SIG-M5 (cell line): ENCODE results near the gene NGRN.
"Not testable (repeated sequence)": the region's sequence is repeated elsewhere in the genome, so short reads cannot be mapped to it uniquely, and the experiment has no call there.

Source experiments
- DNase-seq: peaks from one replicate; lab custom pipeline; 2025; lab: John Stamatoyannopoulos, UW

Gene NGRN

GRCh38 chr15:90286678-90287077 is 21.2 kb downstream of the NGRN start:
- DNase-seq = no peak

GRCh38 chr15:90287101-90287500 is 21.6 kb downstream of the NGRN start:
- no peak for DNase-seq

GRCh38 chr15:90287946-90288345 is 22.5 kb downstream of the NGRN start:
- DNase-seq = no peak

GRCh38 chr15:90291679-90292356 is 26.3 kb downstream of the NGRN start:
- DNase-seq = no peak

GRCh38 chr15:90293040-90293810 is 27.8 kb downstream of the NGRN start:
- DNase-seq = not testable (repeated sequence)

GRCh38 chr15:90294159-90294558 is 28.7 kb downstream of the NGRN start:
- DNase-seq = no peak

- DNase-seq = no peak
These were observed 29.3 kb downstream of the NGRN start for GRCh38 chr15:90294601-90295269.

- DNase-seq = no peak
These were observed 29.8 kb downstream of the NGRN start for GRCh38 chr15:90295270-90295648.

GRCh38 chr15:90296316-90296884 is 30.9 kb downstream of the NGRN start:
- DNase-seq = not testable (repeated sequence)

- DNase-seq = no peak
These were observed 31.5 kb downstream of the NGRN start for GRCh38 chr15:90297021-90297420.

- no peak for DNase-seq
These were observed 35.1 kb downstream of the NGRN start for GRCh38 chr15:90300541-90300940.

- DNase-seq = no peak
These were observed 35.7 kb downstream of the NGRN start for GRCh38 chr15:90300988-90301706.

- no peak for DNase-seq
These were observed 36.3 kb downstream of the NGRN start for GRCh38 chr15:90301707-90302300.

- not testable (repeated sequence) for DNase-seq
These were observed 39.9 kb downstream of the NGRN start for GRCh38 chr15:90305355-90305754.

GRCh38 chr15:90305932-90306331 is 40.5 kb downstream of the NGRN start:
- no peak for DNase-seq

GRCh38 chr15:90306560-90306959 is 41.1 kb downstream of the NGRN start:
- DNase-seq = peak; percentile 19

GRCh38 chr15:90307661-90308060 is 42.2 kb downstream of the NGRN start:
- no peak for DNase-seq

- DNase-seq = no peak
These were observed 43.5 kb downstream of the NGRN start for GRCh38 chr15:90309020-90309419.

GRCh38 chr15:90315278-90315982 is 50.0 kb downstream of the NGRN start:
- DNase-seq = no peak

GRCh38 chr15:90316139-90316538 is 50.7 kb downstream of the NGRN start:
- DNase-seq = no peak

- DNase-seq = no peak
These were observed 53.1 kb downstream of the NGRN start for GRCh38 chr15:90318591-90318990.
